GM12873 (cell line): ENCODE results near the gene ISCA1.

ENCODE experiments used
- CTCF ChIP-seq: IDR thresholded peaks from 2 replicates; pipeline ENCODE4 v1.5.1; 2012; ENCODE audit warnings: low read depth, mild to moderate bottlenecking, moderate library complexity, low read length, control low read depth; ENCODE audit not compliant: insufficient read depth; ENCODE audit errors: missing control alignments

Gene ISCA1

DNA sequence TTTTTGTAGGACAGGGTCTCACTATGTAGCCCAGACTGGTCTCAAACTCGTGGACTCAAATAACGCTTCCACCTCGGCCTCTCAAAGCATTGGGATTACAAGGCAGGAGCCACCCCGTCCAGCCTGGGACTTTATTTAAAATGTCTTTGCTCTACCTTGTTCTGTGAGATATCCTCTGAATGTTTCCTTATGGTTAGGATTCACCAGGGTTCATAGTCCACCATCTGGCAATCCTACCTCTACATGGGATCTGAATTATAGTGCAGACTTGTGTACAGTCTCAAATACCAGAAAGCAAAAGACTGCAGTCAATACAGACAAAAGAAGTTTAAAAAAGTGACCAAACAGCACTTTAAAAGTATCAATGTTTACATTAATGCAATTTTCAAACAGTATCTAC is 10.1 kb downstream of the ISCA1 start:
- TF ChIP-seq CTCF, result no peak

DNA sequence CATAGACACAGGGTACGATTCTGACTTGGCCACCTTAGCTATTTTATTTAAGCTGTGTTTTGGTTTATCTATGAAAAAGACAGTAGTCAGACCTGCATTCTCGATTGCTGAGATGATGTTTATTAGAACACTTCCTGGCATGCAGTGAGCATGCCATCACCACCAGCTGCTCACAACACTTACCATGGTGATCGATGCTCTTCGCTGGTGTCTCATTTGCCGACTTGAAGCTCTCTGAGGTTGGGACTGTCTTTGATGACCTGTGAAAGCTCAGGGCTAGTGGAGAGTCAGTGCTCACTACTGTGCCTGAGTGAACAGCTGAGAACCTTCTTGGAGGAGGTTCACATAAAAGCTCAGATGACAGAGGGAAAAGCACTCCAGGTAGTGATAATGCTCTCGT is 18.5 kb downstream of the ISCA1 start:
- no peak for TF ChIP-seq CTCF

- TF ChIP-seq CTCF, result no peak
These were observed 19.8 kb downstream of the ISCA1 start for GRCh38 chr9:86262492-86262891.

GRCh38 chr9:86259557-86259956 is 22.8 kb downstream of the ISCA1 start, which contains the start of gene C9orf153:
C9orf153 (minus strand) TSS chr9:86259657; CDS start chr9:86229603, 30,054 bp downstream.
- TF ChIP-seq CTCF, result no peak

- no peak for TF ChIP-seq CTCF
These were observed 24.9 kb downstream of the ISCA1 start for GRCh38 chr9:86257391-86257790.

- TF ChIP-seq CTCF, result no peak
These were observed 25.7 kb downstream of the ISCA1 start for GRCh38 chr9:86256653-86257052.

GRCh38 chr9:86253577-86253976 is 28.8 kb downstream of the ISCA1 start:
- no peak for TF ChIP-seq CTCF

- TF ChIP-seq CTCF, result no peak
These were observed 29.5 kb downstream of the ISCA1 start for GRCh38 chr9:86252870-86253269.
